CD8-positive, alpha-beta memory T cell (primary cell): Measurements from ENCODE around the gene PDE3B. TPM values are rescaled to one million over a fixed set of nuclear protein-coding genes. Genes with fewer than 3 reads are reported as not detected.

Source experiments
- CTCF ChIA-PET: fragments of 350-600 bp; sonication (Branson Sonifier 250); formaldehyde crosslinking; loops from one replicate; lab custom pipeline; 2021; ENCODE audit warnings: antibody characterized with exemption; lab: Charles Lee
- POLR2A ChIA-PET: fragments of 350-600 bp; sonication (Branson Sonifier 250); formaldehyde crosslinking; loops from one replicate; lab custom pipeline; 2021; ENCODE audit warnings: antibody characterized with exemption; lab: Charles Lee
- DNase-seq, 5 donors: peaks; one replicate each; pipeline versions ENCODE4 v3.0.0 to v3.0.0-alpha.2; 2020 to 2022; ENCODE audit warnings: mixed read lengths in 1 of 5
- H3K27ac ChIP-seq: one replicate; pipeline ENCODE4 v1.7.0; 2013; ENCODE audit warnings: low read depth, mild to moderate bottlenecking, low read length, moderate library complexity
- H3K27me3 ChIP-seq: 2 replicates; pipeline ENCODE4 v1.7.0; 2013; ENCODE audit warnings: low read length, mild to moderate bottlenecking; ENCODE audit not compliant: insufficient read depth, poor library complexity, severe bottlenecking
- H3K36me3 ChIP-seq: 2 replicates; pipeline ENCODE4 v1.7.0; 2013; ENCODE audit warnings: mild to moderate bottlenecking, low read length, moderate library complexity; ENCODE audit not compliant: insufficient read depth
- H3K4me1 ChIP-seq: 2 replicates; pipeline ENCODE4 v1.7.0; 2013; ENCODE audit warnings: mild to moderate bottlenecking, low read length, moderate library complexity; ENCODE audit not compliant: insufficient read depth
- H3K4me3 ChIP-seq: 2 replicates; pipeline ENCODE4 v1.7.0; 2013; ENCODE audit warnings: mild to moderate bottlenecking, low read length
- H3K9me3 ChIP-seq: 2 replicates; pipeline ENCODE4 v1.7.0; 2013; ENCODE audit warnings: mild to moderate bottlenecking, low read length
- H3K27ac Mint-ChIP-seq, 8 donors: one replicate each; pipeline ENCODE4 v1.8.0; 2020 to 2021; ENCODE audit warnings: mixed read lengths in 8 of 8, mild to moderate bottlenecking in 6 of 8, inconsistent platforms in 3 of 8, moderate library complexity in 3 of 8
- H3K27me3 Mint-ChIP-seq, 2 donors: one replicate each; pipeline ENCODE4 v1.8.0; 2020 to 2021; ENCODE audit warnings: mixed read lengths in 2 of 2, mild to moderate bottlenecking in 1 of 2, moderate library complexity in 1 of 2
- H3K36me3 Mint-ChIP-seq, 3 donors: one replicate each; pipeline ENCODE4 v1.8.0; 2020 to 2021; ENCODE audit warnings: mixed read lengths in 3 of 3, inconsistent platforms in 1 of 3, mild to moderate bottlenecking in 1 of 3
- H3K4me1 Mint-ChIP-seq, 3 donors: one replicate each; pipeline ENCODE4 v1.8.0; 2020 to 2021; ENCODE audit warnings: mixed read lengths in 3 of 3, inconsistent platforms in 1 of 3, mild to moderate bottlenecking in 1 of 3
- H3K4me3 Mint-ChIP-seq, 7 donors: one replicate each; pipeline ENCODE4 v1.8.0; 2020 to 2021; ENCODE audit warnings: mixed read lengths in 7 of 7, mild to moderate bottlenecking in 6 of 7, moderate library complexity in 4 of 7, inconsistent platforms in 2 of 7
- H3K9me3 Mint-ChIP-seq, 5 donors: one replicate each; pipeline ENCODE4 v1.8.0; 2020 to 2022; ENCODE audit warnings: mixed read lengths in 5 of 5, mild to moderate bottlenecking in 3 of 5, moderate library complexity in 2 of 5, inconsistent platforms in 1 of 5
- polyA plus RNA-seq: library from polyadenylated mRNA; unstranded; fragments of 300-500 nt; fragmentation: Illumina TruSeq; gene quantifications from one replicate; pipeline ENCODE4 v1.2.3, GENCODE V29; 2021
- total RNA-seq, 2 experiments: library from RNA; stranded (reverse); gene quantifications; one replicate each; pipeline ENCODE4 v1.2.3, GENCODE V29; 2021

PDE3B gene
- total and polyA plus RNA-seq, 3 experiments from 2014 or later, result 39.8 to 47.2 (median 47.0) TPM

DNA sequence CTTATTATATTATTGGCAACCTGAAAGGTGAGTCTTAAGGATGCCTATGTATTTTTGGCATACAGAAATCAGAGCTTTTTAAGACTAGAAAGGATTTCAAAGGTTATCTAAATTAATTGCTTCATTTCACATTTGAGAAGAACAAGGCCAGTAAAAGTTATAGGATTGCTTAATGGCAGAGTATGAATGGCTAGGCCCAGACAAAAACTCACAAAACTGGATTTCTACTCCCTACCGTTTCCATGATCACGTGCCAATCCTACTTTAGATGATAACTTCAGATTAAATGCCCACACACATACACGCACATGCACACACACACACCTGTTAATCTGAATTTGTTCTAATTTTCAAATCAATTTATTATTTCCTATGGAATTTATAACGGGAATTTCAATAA lies 1.8 kb upstream of the PDE3B start:
- Mint-ChIP-seq H3K27me3 (peaks cover 0 to 6% of the 10 kb centered on the region in 2 donors), H3K27ac (peak overlapping the region in 2 of 8 donors; percentile 11 to 62), H3K4me1 (peaks cover 57 to 74% (median 61%) of the 10 kb centered on the region in 3 donors), H3K36me3 (peaks cover 0 to 35% (median 4%) of the 10 kb centered on the region in 3 donors), H3K9me3 (no peaks in the 10 kb centered on the region), H3K4me3 (peak overlapping the region; percentile 54 to 95 (median 91))
- H3K9me3 ChIP-seq, result no peaks in the 10 kb centered on the region
- POLR2A ChIA-PET, result interaction anchor here (1.0 kb wide), 1 partner anchor 63 kb away, joined by 3 read pairs; no protein-coding TSS in a partner anchor
- no peaks in the 10 kb centered on the region for H3K27me3 ChIP-seq
- no peak overlapping the region for H3K27ac ChIP-seq
- H3K36me3 ChIP-seq, result no peaks in the 10 kb centered on the region
- peak overlapping the region; percentile 60 for H3K4me3 ChIP-seq
- CTCF ChIA-PET, result no interaction called here
- peaks cover 44% of the 10 kb centered on the region for H3K4me1 ChIP-seq
- no peak for DNase-seq

DNA sequence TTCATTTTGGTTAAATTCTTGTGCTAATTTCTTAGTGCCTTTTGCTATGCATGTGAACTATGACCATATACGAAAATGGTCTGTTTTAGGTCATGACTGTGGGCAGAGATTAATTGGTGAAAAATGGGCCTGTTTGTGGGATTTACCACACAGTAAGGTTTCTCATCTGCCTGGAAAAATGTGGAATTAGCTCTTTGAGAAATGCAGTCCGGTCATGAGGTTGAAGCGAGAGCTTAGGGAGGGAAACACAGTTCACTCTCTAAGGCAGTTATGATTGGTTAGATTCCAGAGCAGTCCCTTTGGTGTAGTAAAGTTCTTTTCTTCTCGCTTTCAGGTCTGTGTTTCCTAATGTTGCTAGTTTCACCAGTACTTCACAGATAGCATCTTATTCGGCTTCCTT lies 1.2 kb upstream of the PDE3B start:
- Mint-ChIP-seq H3K36me3 (peaks cover 0 to 38% (median 4%) of the 10 kb centered on the region in 3 donors), H3K27me3 (peaks cover 2 to 6% of the 10 kb centered on the region in 2 donors), H3K4me3 (peak overlapping the region; percentile 79 to 95 (median 92)), H3K27ac (peak overlapping the region; percentile 60 to 93 (median 83)), H3K9me3 (no peaks in the 10 kb centered on the region), H3K4me1 (peaks cover 55 to 72% (median 59%) of the 10 kb centered on the region in 3 donors)
- Histone ChIP-seq H3K4me3 (peak overlapping the region; percentile 60), H3K36me3 (no peaks in the 10 kb centered on the region), H3K4me1 (peaks cover 38% of the 10 kb centered on the region), H3K27me3 (no peaks in the 10 kb centered on the region), H3K9me3 (no peaks in the 10 kb centered on the region), H3K27ac (peak overlapping the region; percentile 47)
- ChIA-PET CTCF (interaction anchor here (0.9 kb wide), 1 partner anchor 265 kb away, joined by 3 read pairs; no protein-coding TSS in a partner anchor), POLR2A (interaction anchor here (3.7 kb wide), 1 partner anchor 64 kb away, joined by 53 read pairs; no protein-coding TSS in a partner anchor)
- DNase-seq, result no peak

DNA sequence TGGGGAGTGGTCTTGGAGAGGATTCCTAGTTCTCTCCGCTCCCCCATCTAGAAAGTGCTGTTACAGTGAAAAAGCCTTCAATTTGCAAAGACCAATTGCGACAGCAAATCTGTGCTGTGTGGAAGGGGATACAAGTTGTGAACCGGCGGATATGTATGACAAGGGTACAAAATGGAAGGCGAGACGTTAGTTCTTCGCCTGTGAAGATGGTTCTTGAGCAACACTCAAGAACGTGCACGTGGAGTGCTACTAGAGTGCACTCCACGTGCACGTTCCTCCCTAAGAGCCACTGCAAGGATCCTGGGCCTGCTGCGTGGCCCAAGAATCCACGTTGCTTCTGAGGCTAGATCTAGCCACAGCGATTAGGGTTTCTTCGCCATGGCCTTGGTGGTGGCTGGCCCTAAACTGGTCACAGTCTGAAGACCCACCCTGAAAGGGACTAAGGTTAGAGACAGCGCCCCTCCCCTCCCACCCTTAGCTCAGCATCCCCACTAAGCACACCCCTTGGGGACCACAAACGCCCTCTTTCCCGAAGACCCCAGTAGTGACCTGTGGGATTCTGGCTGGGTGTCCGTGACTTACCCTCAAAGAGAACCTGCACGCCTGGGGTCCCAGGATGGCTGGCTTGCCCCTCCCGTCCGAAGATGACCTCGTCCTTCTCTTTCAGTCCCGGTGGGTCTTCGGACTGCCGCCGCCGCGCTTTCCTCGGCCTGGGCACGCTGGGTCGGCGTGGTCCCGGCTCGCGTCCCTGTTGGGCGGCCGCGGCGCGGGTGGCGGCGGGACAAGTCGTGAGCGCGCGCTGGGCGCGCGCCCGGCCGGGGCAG lies 519 bp upstream of the PDE3B start:
- H3K4me1 Mint-ChIP-seq, result peaks cover 57 to 71% (median 58%) of the 10 kb centered on the region in 3 donors
- H3K9me3 Mint-ChIP-seq, result no peaks in the 10 kb centered on the region
- Histone ChIP-seq H3K9me3 (no peaks in the 10 kb centered on the region), H3K4me1 (peaks cover 35% of the 10 kb centered on the region), H3K36me3 (no peaks in the 10 kb centered on the region), H3K4me3 (peak overlapping the region; percentile 60), H3K27ac (peak overlapping the region; percentile 47), H3K27me3 (no peaks in the 10 kb centered on the region)
- DNase-seq, result peak in 1 of 5 donors; percentile 30
- H3K27me3 Mint-ChIP-seq, result peaks cover 2 to 6% of the 10 kb centered on the region in 2 donors
- H3K4me3 Mint-ChIP-seq, result peak overlapping the region; percentile 79 to 95 (median 92)
- H3K36me3 Mint-ChIP-seq, result peaks cover 0 to 41% (median 4%) of the 10 kb centered on the region in 3 donors
- ChIA-PET POLR2A (interaction anchor here (1.5 to 3.7 kb wide), 4 partner anchors 8 to 64 kb away, joined by 3 to 53 read pairs (median 12); no protein-coding TSS in a partner anchor), CTCF (interaction anchor here (0.9 to 3.2 kb wide), 12 partner anchors 20 to 265 kb away, joined by 3 to 33 read pairs (median 13); no protein-coding TSS in a partner anchor)
- peak overlapping the region; percentile 79 to 93 (median 83) for H3K27ac Mint-ChIP-seq

- Mint-ChIP-seq H3K9me3 (no peaks in the 10 kb centered on the region), H3K36me3 (peaks cover 3 to 52% (median 11%) of the 10 kb centered on the region in 3 donors), H3K4me1 (peaks cover 60 to 74% (median 62%) of the 10 kb centered on the region in 3 donors), H3K27ac (peak overlapping the region; percentile 67 to 94 (median 88)), H3K4me3 (peak overlapping the region; percentile 87 to 96 (median 92)), H3K27me3 (peaks cover 2 to 6% of the 10 kb centered on the region in 2 donors)
- no peaks in the 10 kb centered on the region for H3K27me3 ChIP-seq
- no peaks in the 10 kb centered on the region for H3K9me3 ChIP-seq
- DNase-seq, result peak; percentile 17 to 71 (median 54)
- H3K27ac ChIP-seq, result peak overlapping the region; percentile 77
- H3K36me3 ChIP-seq, result no peaks in the 10 kb centered on the region
- peak overlapping the region; percentile 79 for H3K4me3 ChIP-seq
- peaks cover 46% of the 10 kb centered on the region for H3K4me1 ChIP-seq
- POLR2A ChIA-PET, result interaction anchor here (0.7 to 3.7 kb wide), 20 partner anchors 9 to 247 kb away, joined by 3 to 53 read pairs (median 4); partner anchors contain the start of genes COPB1, CYP2R1 and PSMA1
- CTCF ChIA-PET, result interaction anchor here (0.7 to 3.2 kb wide), 40 partner anchors 9 to 431 kb away, joined by 3 to 33 read pairs (median 4); partner anchors contain the start of genes COPB1, CYP2R1 and PSMA1
Observed at GRCh38 chr11:14644226-14645014, 816 bp downstream of the PDE3B start.

- ChIA-PET CTCF (interaction anchor here (0.9 to 3.2 kb wide), 33 partner anchors 8 to 391 kb away, joined by 3 to 33 read pairs (median 5); partner anchors contain the start of genes COPB1 and CYP2R1), POLR2A (interaction anchor here (0.6 to 3.7 kb wide), 16 partner anchors 9 to 246 kb away, joined by 3 to 53 read pairs (median 8); partner anchors contain the start of gene CYP2R1)
- Histone ChIP-seq H3K27me3 (no peaks in the 10 kb centered on the region), H3K9me3 (no peaks in the 10 kb centered on the region), H3K4me3 (peak overlapping the region; percentile 79), H3K36me3 (no peaks in the 10 kb centered on the region), H3K27ac (peak overlapping the region; percentile 77), H3K4me1 (peaks cover 43% of the 10 kb centered on the region)
- peaks cover 4 to 60% (median 15%) of the 10 kb centered on the region in 3 donors for H3K36me3 Mint-ChIP-seq
- peaks cover 2 to 6% of the 10 kb centered on the region in 2 donors for H3K27me3 Mint-ChIP-seq
- H3K27ac Mint-ChIP-seq, result peak overlapping the region; percentile 70 to 94 (median 88)
- no peaks in the 10 kb centered on the region for H3K9me3 Mint-ChIP-seq
- DNase-seq, result peak in 2 of 5 donors; percentile 39 to 58
- peak overlapping the region; percentile 87 to 96 (median 92) for H3K4me3 Mint-ChIP-seq
- H3K4me1 Mint-ChIP-seq, result peaks cover 60 to 74% (median 63%) of the 10 kb centered on the region in 3 donors
Observed at GRCh38 chr11:14645015-14645912, 1.7 kb downstream of the PDE3B start.

DNA sequence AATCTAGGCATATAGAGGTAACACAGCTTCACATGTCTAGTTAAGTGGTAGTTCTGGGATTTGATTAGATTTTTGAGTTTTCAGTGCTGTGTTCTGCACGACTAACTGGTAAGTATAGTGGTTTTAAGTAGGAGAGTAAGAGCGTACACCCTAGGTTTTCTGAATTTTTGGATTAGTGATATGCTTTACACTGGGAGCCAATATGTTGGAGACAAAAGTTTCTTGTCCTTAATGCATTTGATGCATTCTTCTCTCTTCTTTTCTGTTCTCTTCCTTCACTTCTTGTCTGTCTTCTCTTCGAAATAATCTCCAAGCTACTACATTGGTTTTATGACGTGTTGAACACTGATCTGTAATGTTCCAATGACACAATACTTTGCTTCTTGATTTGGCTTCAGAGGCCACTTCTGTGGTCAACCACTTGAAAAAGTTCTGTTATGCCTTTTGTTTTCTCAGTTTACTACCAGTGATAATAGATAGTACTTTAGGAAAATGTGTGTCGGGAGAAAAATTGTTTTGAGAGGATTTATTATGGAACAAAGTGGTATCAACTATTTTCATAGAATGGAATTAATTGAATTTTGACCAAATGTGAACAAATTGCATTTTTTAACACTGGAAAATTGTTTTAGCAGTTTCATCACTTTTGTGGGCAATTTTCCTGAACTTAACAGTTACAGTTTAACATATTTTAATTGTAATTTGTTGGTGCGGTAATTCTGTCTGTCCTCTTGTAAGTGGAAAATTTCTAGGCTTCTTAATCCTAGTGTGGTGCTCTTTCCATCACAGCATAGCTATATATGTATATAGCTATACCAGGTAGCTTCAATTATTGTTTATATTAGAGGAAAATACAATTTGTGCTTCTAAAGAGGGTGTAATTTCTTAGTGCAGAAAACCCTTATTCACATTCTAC lies 2.6 kb downstream of the PDE3B start:
- H3K9me3 Mint-ChIP-seq, result no peaks in the 10 kb centered on the region
- peaks cover 8 to 70% (median 21%) of the 10 kb centered on the region in 3 donors for H3K36me3 Mint-ChIP-seq
- Histone ChIP-seq H3K4me1 (peaks cover 42% of the 10 kb centered on the region), H3K27me3 (no peaks in the 10 kb centered on the region), H3K9me3 (no peaks in the 10 kb centered on the region), H3K27ac (peak overlapping the region; percentile 2), H3K4me3 (peak overlapping the region; percentile 79), H3K36me3 (no peaks in the 10 kb centered on the region)
- ChIA-PET POLR2A (interaction anchor here (2.2 to 3.7 kb wide), 3 partner anchors 11 to 119 kb away, joined by 20 to 53 read pairs (median 25); no protein-coding TSS in a partner anchor), CTCF (interaction anchor here (1.5 to 3.2 kb wide), 7 partner anchors 24 to 258 kb away, joined by 3 to 33 read pairs (median 12); partner anchors contain the start of genes COPB1 and CYP2R1)
- H3K27ac Mint-ChIP-seq, result peak overlapping the region in 7 of 8 donors; percentile 3 to 90 (median 75)
- H3K4me3 Mint-ChIP-seq, result peak overlapping the region; percentile 87 to 96 (median 92)
- H3K4me1 Mint-ChIP-seq, result peaks cover 60 to 74% (median 62%) of the 10 kb centered on the region in 3 donors
- H3K27me3 Mint-ChIP-seq, result peaks cover 2 to 6% of the 10 kb centered on the region in 2 donors
- peak in 2 of 5 donors; percentile 21 to 63 for DNase-seq
